HL-60 (cell line): Measurements from ENCODE around the gene ACVR1.

ENCODE experiments used
- DNase-seq, 2 experiments: peaks; one replicate each; pipeline ENCODE4 v3.0.0-alpha.2; 2010 to 2020; ENCODE audit warnings: low read depth in 1 of 2, low spot score in 1 of 2
- H3K27ac ChIP-seq: fragments of 250-450 bp; sonication (Bioruptor Pico); replicated peaks from 2 replicates; pipeline ENCODE4 v1.5.1; 2020; ENCODE audit warnings: mild to moderate bottlenecking, moderate library complexity
- H3K27me3 ChIP-seq: fragments of 250-450 bp; sonication (Bioruptor Pico); 2 replicates; pipeline ENCODE4 v1.5.1; 2021; ENCODE audit warnings: mild to moderate bottlenecking, moderate library complexity; ENCODE audit not compliant: insufficient read depth, poor library complexity, severe bottlenecking
- H3K4me3 ChIP-seq: replicated peaks from 2 replicates; pipeline ENCODE4 v1.5.1; 2011; ENCODE audit warnings: mild to moderate bottlenecking, control low read depth, low read length; ENCODE audit not compliant: insufficient read depth
- CTCF ChIP-seq: IDR thresholded peaks from one replicate; pipeline ENCODE4 v1.5.1; 2011; ENCODE audit warnings: low read length, control low read depth, inconsistent platforms; ENCODE audit not compliant: insufficient read depth
- GABPA ChIP-seq: IDR thresholded peaks from 2 replicates; pipeline ENCODE4 v1.6.1; 2012; ENCODE audit warnings: low read depth
- POLR2AphosphoS5 ChIP-seq: IDR thresholded peaks from 2 replicates; pipeline ENCODE4 v1.6.1; 2012; ENCODE audit warnings: low read depth
- REST ChIP-seq: IDR thresholded peaks from 2 replicates; pipeline ENCODE4 v1.6.1; 2012; ENCODE audit warnings: low read depth; ENCODE audit not compliant: insufficient replicate concordance
- SPI1 ChIP-seq: IDR thresholded peaks from 2 replicates; pipeline ENCODE4 v1.6.1; 2012; ENCODE audit warnings: low read depth, mild to moderate bottlenecking, borderline replicate concordance

Gene ACVR1

GRCh38 chr2:157922336-157922735 is 46.2 kb upstream of the ACVR1 start:
- Histone ChIP-seq H3K27ac (no peak overlapping the region), H3K27me3 (no peaks in the 10 kb centered on the region), H3K4me3 (no peak overlapping the region)
- DNase-seq: no peak
- TF ChIP-seq CTCF (no peak), REST (no peak), GABPA (no peak), POLR2AphosphoS5 (no peak), SPI1 (no peak)

GRCh38 chr2:157920736-157921135 is 44.6 kb upstream of the ACVR1 start:
- H3K27ac ChIP-seq: no peak overlapping the region
- H3K27me3 ChIP-seq: no peaks in the 10 kb centered on the region
- DNase-seq: no peak
- TF ChIP-seq POLR2AphosphoS5 (no peak), CTCF (no peak), SPI1 (no peak)
- H3K4me3 ChIP-seq: no peak overlapping the region

GRCh38 chr2:157919181-157919580 is 43.1 kb upstream of the ACVR1 start:
- DNase-seq: no peak
- TF ChIP-seq REST: no peak
- TF ChIP-seq POLR2AphosphoS5: no peak
- TF ChIP-seq GABPA: no peak
- no peak for TF ChIP-seq SPI1
- TF ChIP-seq CTCF: no peak
- Histone ChIP-seq H3K27ac (no peak overlapping the region), H3K4me3 (no peak overlapping the region), H3K27me3 (no peaks in the 10 kb centered on the region)

GRCh38 chr2:157918319-157918718 is 42.2 kb upstream of the ACVR1 start:
- Histone ChIP-seq H3K27ac (no peak overlapping the region), H3K27me3 (no peaks in the 10 kb centered on the region), H3K4me3 (no peak overlapping the region)
- TF ChIP-seq CTCF: no peak
- no peak for TF ChIP-seq SPI1
- TF ChIP-seq GABPA: no peak
- TF ChIP-seq REST: no peak
- no peak for TF ChIP-seq POLR2AphosphoS5
- no peak for DNase-seq
